Activated naive CD4-positive, alpha-beta T cell treated with anti-CD3 and anti-CD28 coated beads for 36 hours (primary cell): ENCODE data around the gene PDE10A. TPM values are rescaled to one million over a fixed set of nuclear protein-coding genes. Genes with fewer than 3 reads are reported as not detected.

ENCODE experiments used
- CTCF ChIA-PET: fragments of 350-600 bp; sonication (Branson Sonifier 250); formaldehyde crosslinking; loops from one replicate; lab custom pipeline; 2021; ENCODE audit warnings: antibody characterized with exemption; lab: Charles Lee
- DNase-seq: peaks from one replicate; pipeline ENCODE4 v3.0.0-alpha.2; 2020
- H3K27ac Mint-ChIP-seq: one replicate; pipeline ENCODE4 v1.8.0; 2021; ENCODE audit warnings: mild to moderate bottlenecking, mixed read lengths
- H3K27me3 Mint-ChIP-seq: one replicate; pipeline ENCODE4 v1.8.0; 2021; ENCODE audit warnings: low read depth, mixed read lengths
- H3K36me3 Mint-ChIP-seq: one replicate; pipeline ENCODE4 v1.8.0; 2021; ENCODE audit warnings: low read depth, mixed read lengths
- H3K4me1 Mint-ChIP-seq: one replicate; pipeline ENCODE4 v1.8.0; 2021; ENCODE audit warnings: low read depth, mixed read lengths
- H3K4me3 Mint-ChIP-seq: one replicate; pipeline ENCODE4 v1.8.0; 2021; ENCODE audit warnings: mild to moderate bottlenecking, moderate library complexity, mixed read lengths
- H3K9me3 Mint-ChIP-seq: one replicate; pipeline ENCODE4 v1.8.0; 2021; ENCODE audit warnings: mixed read lengths
- intact Hi-C: fragments of 100-400 bp; cut with micrococcal nuclease; formaldehyde crosslinking; loops from one replicate; pipeline ENCODE4 v1.15.1; 2023
- total RNA-seq, 2 experiments: library from RNA; stranded (reverse); gene quantifications; one replicate each; pipeline ENCODE4 v1.2.3, GENCODE V29; 2021

PDE10A gene
- total RNA-seq, 2 experiments from 2014 or later: not detected

DNA sequence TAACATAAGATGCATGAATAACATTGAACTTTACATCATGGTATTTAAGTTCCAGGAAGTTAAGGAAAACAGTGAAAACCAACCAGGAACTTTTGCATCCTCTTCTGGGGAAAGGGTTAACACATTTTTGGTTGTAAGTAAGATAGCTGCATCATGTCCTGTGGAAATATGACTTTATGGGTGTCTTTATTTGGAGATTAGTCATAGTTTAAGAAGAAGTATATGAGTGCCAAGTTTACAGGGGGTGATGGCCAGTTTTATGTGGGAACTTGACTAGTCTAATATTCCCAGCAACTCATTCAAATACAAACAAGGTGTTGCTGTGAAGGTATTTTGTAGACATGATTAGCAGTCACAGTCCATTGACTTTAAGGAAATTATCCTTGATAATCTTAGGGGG is 78.0 kb downstream of the PDE10A start:
- H3K27ac Mint-ChIP-seq: no peak overlapping the region
- CTCF ChIA-PET: interaction anchor here (0.6 kb wide), 1 partner anchor 450 kb away, joined by 3 read pairs; no protein-coding TSS in a partner anchor
- no peaks in the 10 kb centered on the region for H3K4me1 Mint-ChIP-seq
- intact Hi-C loops: no loop called here
- no peak overlapping the region for H3K4me3 Mint-ChIP-seq
- no peaks in the 10 kb centered on the region for H3K36me3 Mint-ChIP-seq
- peaks cover 4% of the 10 kb centered on the region for H3K9me3 Mint-ChIP-seq
- DNase-seq: no peak
- no peaks in the 10 kb centered on the region for H3K27me3 Mint-ChIP-seq

DNA sequence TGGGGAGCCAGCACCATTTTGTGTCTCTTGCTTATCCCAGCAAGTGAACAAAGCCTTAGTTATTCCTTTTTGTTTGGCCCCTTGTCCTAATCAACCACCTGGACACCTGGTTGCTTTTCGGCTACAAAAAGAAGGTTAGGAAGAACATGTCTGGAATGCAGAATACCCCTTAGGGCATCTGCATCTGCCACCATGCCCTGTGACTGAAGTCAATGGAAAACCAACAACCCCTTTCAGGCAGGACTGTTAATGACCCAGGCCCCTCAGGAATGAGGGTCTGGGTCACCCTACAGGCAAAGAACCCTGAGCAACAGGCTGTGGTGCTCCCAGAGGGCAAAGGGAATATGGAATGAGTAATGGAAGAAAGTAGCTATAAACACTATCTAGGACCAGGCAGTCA is 78.5 kb downstream of the PDE10A start:
- Mint-ChIP-seq H3K4me3 (no peak overlapping the region), H3K36me3 (no peaks in the 10 kb centered on the region), H3K4me1 (no peaks in the 10 kb centered on the region), H3K27me3 (no peaks in the 10 kb centered on the region), H3K27ac (no peak overlapping the region), H3K9me3 (peaks cover 4% of the 10 kb centered on the region)
- CTCF ChIA-PET: no interaction called here
- no peak for DNase-seq
- intact Hi-C loops: no loop called here

DNA sequence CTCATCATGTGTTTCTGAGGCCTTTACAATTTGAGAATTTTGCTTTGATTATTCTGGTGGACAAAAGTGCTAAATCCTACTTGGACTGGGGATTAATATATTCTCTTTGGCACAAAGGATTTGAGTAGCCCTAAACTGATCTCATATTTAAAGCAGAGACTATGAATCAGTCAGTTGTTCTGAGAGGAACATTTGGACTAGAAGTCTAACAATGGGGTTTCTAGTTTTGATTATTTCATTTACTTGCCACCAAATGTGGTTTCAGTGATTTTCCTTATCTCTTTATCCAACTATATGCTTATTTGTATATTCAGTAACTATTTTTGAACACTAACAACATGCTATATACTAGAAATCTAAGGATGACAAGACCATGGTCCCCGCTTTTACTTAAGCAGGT is 81.4 kb downstream of the PDE10A start:
- intact Hi-C loops: no loop called here
- no peak overlapping the region for H3K27ac Mint-ChIP-seq
- no peaks in the 10 kb centered on the region for H3K4me1 Mint-ChIP-seq
- peaks cover 3% of the 10 kb centered on the region for H3K9me3 Mint-ChIP-seq
- no peak for DNase-seq
- H3K27me3 Mint-ChIP-seq: no peaks in the 10 kb centered on the region
- H3K36me3 Mint-ChIP-seq: no peaks in the 10 kb centered on the region
- H3K4me3 Mint-ChIP-seq: no peak overlapping the region
- CTCF ChIA-PET: interaction anchor here (0.6 kb wide), 1 partner anchor 445 kb away, joined by 3 read pairs; no protein-coding TSS in a partner anchor

DNA sequence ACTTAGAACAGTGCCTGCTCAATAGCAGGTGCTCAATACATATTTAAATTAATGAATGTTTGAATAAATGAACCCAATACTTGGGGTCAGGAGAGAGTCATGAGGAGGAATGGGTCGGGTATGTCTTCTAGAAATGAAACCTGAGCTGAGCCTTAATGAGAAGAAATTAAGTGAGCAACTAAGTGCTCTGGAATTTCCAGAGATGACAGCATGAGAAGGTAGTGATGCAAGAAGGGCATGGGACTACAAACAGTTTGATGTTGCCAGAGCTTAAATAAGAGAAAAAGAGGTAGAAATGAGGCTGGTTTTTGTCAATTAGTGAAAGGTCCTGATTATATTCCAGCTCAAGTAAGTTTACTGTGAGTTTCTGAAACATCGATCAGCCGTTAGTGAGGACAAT is 82.9 kb downstream of the PDE10A start:
- Mint-ChIP-seq H3K27me3 (no peaks in the 10 kb centered on the region), H3K9me3 (peaks cover 3% of the 10 kb centered on the region), H3K36me3 (no peaks in the 10 kb centered on the region), H3K4me1 (no peaks in the 10 kb centered on the region), H3K27ac (no peak overlapping the region), H3K4me3 (no peak overlapping the region)
- no peak for DNase-seq
- intact Hi-C loops: no loop called here
- CTCF ChIA-PET: no interaction called here

DNA sequence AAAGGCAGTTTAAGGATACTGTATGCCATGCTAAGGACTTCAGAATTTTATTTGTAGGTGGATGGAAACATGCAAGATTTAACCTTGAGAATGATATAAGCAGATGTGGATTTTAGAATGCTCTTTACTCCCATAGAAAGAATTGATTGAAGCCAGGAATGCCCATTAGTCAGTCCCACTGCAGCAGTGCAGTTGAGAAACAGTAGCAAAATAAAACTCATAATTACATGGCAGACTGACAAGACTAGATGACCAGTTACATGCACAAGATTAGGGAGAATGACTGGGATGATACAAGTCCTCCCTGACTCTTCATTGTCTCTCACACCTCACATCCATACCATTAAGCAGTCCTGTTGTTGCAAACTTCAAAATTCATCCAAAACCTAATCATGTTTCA is 83.9 kb downstream of the PDE10A start:
- intact Hi-C loops: no loop called here
- H3K36me3 Mint-ChIP-seq: no peaks in the 10 kb centered on the region
- CTCF ChIA-PET: no interaction called here
- no peak overlapping the region for H3K27ac Mint-ChIP-seq
- H3K27me3 Mint-ChIP-seq: no peaks in the 10 kb centered on the region
- DNase-seq: no peak
- no peak overlapping the region for H3K4me3 Mint-ChIP-seq
- H3K9me3 Mint-ChIP-seq: no peaks in the 10 kb centered on the region
- no peaks in the 10 kb centered on the region for H3K4me1 Mint-ChIP-seq

DNA sequence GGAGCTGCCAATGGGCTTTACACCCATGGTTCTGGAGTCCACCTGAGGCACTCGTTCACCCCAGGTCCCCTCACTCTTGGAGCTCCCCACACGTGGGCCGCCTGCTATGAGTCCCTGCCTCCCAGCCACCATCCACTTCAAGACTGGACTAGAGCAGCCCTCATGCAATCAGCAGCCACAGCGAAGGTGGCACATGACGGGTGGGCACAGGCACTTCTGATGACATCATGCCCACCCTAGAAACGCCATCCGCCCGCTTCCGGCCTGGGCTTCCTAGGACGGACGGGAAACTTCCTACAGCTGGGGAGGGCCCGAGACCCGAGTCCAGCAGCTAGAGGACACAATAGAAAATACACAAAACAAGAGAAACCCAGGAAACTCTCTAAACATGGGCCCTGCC is 85.5 kb downstream of the PDE10A start:
- intact Hi-C loops: no loop called here
- no peak for DNase-seq
- Mint-ChIP-seq H3K36me3 (no peaks in the 10 kb centered on the region), H3K4me1 (no peaks in the 10 kb centered on the region), H3K4me3 (no peak overlapping the region), H3K9me3 (no peaks in the 10 kb centered on the region), H3K27me3 (no peaks in the 10 kb centered on the region), H3K27ac (no peak overlapping the region)
- CTCF ChIA-PET: no interaction called here

DNA sequence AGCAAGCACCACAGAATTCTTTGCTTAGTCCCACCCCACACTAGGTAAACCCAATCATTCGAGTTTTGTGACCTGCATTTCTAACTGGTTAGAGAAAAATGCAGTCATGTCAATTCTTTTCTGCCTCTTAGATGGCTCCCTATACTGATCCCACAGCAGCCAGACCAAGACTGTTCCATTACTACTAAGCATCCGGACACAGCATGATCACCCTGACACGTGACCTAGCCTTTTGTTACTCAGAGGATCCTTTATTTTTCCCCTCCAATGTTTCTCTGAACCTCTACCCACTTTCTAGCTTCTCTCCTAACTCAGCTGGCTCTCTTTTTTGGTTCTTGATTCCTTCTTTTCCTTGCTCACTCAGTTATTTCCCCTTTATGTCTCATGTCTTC is 87.9 kb downstream of the PDE10A start:
- intact Hi-C loops: no loop called here

DNA sequence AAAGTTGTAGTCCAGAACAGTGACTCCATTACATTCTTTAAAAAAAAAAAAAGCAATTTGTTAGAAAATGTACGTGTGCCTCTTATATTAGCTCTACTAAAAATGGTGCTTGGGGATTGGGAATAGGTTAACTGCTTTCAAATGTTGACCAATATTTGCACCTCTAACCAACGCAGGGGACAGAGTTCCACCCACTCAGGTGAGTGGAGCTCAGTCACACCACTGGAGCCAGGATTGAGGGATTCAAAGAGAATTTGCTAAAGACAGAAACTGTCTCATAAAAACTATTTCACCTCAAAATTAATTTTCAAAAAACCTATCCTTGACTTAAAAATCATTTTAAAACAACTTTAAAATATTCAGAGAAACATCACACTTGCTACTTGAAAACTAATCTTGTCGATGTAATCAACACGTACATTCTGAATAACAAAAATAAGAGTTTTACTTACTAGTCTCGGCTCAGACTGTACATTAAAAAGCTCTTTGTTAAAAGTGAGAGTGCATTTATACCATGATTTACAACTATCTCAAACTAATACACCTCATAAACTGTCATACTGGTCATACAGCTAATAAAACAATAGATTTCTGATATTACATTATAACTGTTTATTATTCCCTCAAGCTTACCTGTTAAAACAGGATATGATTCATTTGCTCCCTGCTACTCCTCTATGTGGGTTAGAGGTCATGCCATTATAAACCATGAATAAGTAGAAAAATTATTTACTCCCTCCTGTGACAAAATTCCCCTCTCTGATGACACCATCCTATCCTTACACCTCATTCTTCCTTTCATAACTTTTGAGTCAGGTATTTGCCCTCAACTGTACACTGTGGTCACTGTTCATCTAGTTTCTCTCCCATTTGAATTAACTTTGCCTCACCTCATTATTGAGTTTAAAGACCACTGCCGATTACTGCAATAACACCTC is 88.6 kb downstream of the PDE10A start:
- DNase-seq: no peak
- Mint-ChIP-seq H3K27ac (no peak overlapping the region), H3K4me3 (no peak overlapping the region), H3K36me3 (no peaks in the 10 kb centered on the region), H3K9me3 (no peaks in the 10 kb centered on the region), H3K27me3 (no peaks in the 10 kb centered on the region), H3K4me1 (no peaks in the 10 kb centered on the region)
- intact Hi-C loops: no loop called here
- CTCF ChIA-PET: interaction anchor here (0.6 to 0.7 kb wide), 2 partner anchors 134 to 295 kb away, joined by 4 to 8 read pairs; no protein-coding TSS in a partner anchor

More for the DNA sequence above, 87.9 kb downstream of the PDE10A start:
- H3K4me1 Mint-ChIP-seq: no peaks in the 10 kb centered on the region
- H3K4me3 Mint-ChIP-seq: no peak overlapping the region
- no peak for DNase-seq
- H3K9me3 Mint-ChIP-seq: no peaks in the 10 kb centered on the region
- H3K36me3 Mint-ChIP-seq: no peaks in the 10 kb centered on the region
- H3K27ac Mint-ChIP-seq: no peak overlapping the region
- no peaks in the 10 kb centered on the region for H3K27me3 Mint-ChIP-seq
- CTCF ChIA-PET: no interaction called here

DNA sequence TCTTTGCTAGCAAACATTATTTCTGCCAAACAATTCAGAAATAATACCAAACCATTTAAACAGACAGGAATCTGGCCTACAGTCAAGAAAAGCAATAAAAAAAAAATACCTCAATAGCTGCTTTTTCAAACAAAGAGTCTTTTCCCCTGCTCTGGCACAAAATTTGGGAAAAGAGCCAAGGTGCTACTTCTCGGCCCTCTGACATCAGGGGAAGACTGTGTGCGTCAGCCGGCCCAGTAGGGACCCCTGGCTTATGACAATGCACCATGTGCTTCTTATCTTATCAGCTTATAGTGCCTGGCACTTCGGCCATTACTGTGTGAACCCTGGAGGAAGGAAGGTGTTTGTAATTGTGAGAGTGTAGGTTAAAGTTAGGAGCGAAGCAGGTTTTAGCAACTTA is 89.4 kb downstream of the PDE10A start:
- Mint-ChIP-seq H3K4me3 (no peak overlapping the region), H3K4me1 (no peaks in the 10 kb centered on the region), H3K9me3 (no peaks in the 10 kb centered on the region), H3K27me3 (no peaks in the 10 kb centered on the region), H3K27ac (no peak overlapping the region), H3K36me3 (no peaks in the 10 kb centered on the region)
- intact Hi-C loops: no loop called here
- DNase-seq: no peak
- CTCF ChIA-PET: interaction anchor here (0.7 kb wide), 1 partner anchor 32 kb away, joined by 4 read pairs; no protein-coding TSS in a partner anchor

DNA sequence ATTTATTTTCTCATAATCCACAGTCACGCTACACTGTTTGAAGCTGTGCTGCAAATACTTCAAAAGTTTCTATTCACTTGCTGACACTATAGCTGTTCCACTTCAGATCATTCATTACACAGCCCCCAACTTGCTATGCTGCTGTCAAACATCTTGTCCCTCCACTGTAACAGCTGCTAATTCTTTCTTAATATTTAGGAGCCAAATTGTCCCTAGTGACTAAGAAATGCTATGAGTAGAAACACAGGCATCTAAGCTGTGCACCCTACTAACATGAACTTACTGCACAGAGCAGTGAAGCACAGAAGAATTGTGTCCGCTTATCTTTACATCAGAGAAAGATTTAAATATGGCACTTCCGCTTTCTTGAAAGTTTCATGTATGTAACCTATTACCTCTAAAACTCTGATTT is 91.3 kb downstream of the PDE10A start:
- Mint-ChIP-seq H3K27me3 (no peaks in the 10 kb centered on the region), H3K36me3 (no peaks in the 10 kb centered on the region), H3K27ac (no peak overlapping the region), H3K9me3 (no peaks in the 10 kb centered on the region), H3K4me1 (no peaks in the 10 kb centered on the region), H3K4me3 (no peak overlapping the region)
- CTCF ChIA-PET: no interaction called here
- intact Hi-C loops: no loop called here
- no peak for DNase-seq

DNA sequence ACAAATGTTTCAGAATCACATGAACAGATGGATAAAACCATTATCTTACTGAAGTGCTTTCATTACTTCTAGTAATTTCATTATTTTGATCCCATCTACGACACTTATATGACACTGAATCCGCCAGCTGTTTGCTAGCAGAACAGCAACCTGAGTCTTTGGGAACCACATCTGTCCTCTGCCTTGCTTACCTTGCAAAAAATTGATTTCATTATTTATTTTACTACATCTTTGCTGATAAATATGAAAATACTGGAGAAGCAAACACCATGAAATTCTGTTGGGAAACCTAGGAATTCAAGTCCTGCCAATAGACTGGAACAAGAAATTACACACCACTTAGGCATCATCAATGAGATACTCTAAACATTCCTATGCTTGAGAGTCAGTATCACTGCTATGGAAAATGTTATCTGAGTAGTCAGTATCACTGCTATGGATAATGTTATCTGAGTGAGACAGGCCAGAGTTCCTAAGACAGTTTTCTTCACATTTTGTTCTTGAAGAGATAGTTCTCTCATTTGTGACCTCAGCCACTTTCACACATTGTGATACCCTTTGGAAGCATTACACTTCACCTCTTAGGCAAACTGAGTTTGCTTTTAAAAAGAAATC is 91.9 kb downstream of the PDE10A start:
- no peaks in the 10 kb centered on the region for H3K4me1 Mint-ChIP-seq
- H3K27ac Mint-ChIP-seq: no peak overlapping the region
- intact Hi-C loops: no loop called here
- no peaks in the 10 kb centered on the region for H3K36me3 Mint-ChIP-seq
- H3K4me3 Mint-ChIP-seq: no peak overlapping the region
- DNase-seq: no peak
- H3K27me3 Mint-ChIP-seq: no peaks in the 10 kb centered on the region
- CTCF ChIA-PET: no interaction called here
- H3K9me3 Mint-ChIP-seq: no peaks in the 10 kb centered on the region

DNA sequence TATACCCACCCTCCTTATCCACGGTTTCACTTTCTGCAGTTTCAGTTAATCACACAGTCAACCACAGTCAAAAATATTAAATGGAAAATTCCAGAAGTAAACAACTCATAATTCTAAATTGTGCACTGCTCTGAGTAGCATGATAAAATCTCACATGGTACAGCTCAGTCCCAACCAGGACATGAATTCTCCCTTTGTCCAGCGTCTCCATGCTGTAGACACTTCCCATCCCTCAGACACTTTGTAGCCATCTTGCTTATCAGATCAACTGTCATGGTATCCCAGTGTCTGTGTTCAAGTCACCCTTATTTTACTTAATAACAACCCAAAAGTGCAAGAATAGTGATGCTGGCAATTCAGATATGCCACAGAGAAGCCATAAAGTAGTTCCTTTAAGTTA is 94.7 kb downstream of the PDE10A start:
- CTCF ChIA-PET: no interaction called here
- Mint-ChIP-seq H3K36me3 (no peaks in the 10 kb centered on the region), H3K27me3 (no peaks in the 10 kb centered on the region), H3K4me1 (no peaks in the 10 kb centered on the region), H3K27ac (no peak overlapping the region), H3K9me3 (no peaks in the 10 kb centered on the region), H3K4me3 (no peak overlapping the region)
- intact Hi-C loops: no loop called here
- DNase-seq: no peak
